HG02610 (cell line): ENCODE measurements around the gene FER1L5.
"Not testable (repeated sequence)": the region's sequence is repeated elsewhere in the genome, so short reads cannot be mapped to it uniquely, and the experiment has no call there.

Experiments used
- ATAC-seq: cut with Tn5 transposase; IDR thresholded peaks from one replicate; pipeline ENCODE4 v1.9.1; 2021; ENCODE audit warnings: mild to moderate bottlenecking, moderate library complexity; ENCODE audit not compliant: unreplicated experiment

The FER1L5 gene

DNA sequence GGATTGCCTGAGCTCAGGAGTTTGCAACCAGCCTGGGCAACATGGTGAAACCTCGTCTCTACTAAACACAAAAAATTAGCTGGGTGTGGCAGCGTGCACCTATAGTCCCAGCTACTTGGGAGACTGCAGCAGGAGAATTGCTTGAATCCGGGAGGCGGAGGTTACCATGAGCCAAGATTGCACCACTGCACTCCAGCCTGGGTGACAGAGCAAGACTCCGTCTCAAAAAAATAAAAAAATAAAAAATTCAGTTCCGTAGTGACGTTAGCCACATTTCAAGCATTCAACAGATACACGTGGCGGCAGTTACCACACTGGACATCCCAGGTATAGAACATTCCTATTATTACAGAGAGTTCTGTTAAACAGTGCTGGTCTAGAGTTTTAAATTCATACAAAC is 8.9 kb upstream of the FER1L5 start:
- ATAC-seq = no peak

DNA sequence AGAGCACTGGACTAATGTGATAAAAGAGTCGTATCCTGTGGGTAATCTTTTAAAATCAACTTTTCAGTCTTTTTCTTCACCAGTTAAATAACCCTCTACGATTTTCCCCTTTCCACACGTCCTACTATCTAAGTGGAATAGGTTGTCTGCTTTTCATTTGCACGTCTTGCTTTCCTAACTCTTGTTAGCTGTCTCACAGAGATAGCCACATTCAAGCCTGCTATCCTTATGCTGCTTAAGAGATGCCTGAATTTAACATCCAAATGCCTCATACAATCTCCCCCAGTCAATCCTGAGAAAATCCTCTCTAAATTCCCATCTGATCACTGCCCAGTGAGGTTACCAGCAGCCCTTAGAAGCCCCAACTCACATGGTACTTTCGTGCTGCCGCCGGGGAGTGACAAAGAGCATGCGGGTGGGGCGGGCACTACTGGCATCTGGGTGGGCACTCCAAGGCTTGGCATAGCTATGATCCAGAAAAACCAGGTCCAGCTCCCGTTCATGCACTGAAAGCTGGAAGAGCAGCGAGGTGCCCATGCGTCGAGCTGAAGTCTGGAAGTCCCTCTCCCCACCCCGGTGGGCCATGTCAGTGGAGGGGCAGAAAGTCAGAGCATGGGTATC is 5.9 kb upstream of the FER1L5 start:
- no peak for ATAC-seq

DNA sequence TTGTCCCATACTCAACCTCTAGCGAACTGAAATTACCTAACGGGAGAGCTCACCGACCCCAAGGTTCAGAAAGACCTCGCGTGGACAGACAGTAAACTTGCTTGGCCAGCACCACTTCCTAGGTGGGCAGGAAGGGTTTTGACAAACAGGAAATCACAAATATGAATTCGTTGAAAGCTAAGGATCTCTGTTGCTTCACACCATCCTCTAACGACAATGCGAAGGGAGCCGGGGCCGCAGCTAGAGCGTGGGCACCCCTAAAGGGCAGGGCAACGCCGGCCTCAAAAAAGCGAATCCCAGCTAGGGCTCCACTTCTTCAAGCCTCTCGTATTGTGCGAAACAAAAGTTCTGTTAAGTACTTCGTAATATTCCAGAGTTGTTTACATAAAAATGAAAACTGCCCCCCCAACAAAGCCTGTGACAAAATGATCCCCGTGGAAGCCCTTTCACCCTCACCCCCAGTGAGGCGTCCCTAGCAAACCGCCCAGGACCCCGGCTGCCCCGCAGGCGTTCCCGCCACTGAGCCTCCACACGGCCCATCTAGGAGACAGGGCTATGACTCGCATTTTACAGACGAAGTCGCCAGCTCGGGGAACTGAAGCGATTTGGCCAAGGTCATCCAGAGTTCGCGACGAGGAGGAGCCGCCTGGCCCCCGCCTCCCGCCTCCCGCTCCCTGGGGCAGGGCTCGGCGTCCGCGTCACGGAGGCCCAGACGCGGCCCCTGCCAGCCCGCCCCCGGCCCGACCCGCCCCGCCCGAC is 5.0 kb upstream of the FER1L5 start:
- peak; percentile 80 for ATAC-seq

DNA sequence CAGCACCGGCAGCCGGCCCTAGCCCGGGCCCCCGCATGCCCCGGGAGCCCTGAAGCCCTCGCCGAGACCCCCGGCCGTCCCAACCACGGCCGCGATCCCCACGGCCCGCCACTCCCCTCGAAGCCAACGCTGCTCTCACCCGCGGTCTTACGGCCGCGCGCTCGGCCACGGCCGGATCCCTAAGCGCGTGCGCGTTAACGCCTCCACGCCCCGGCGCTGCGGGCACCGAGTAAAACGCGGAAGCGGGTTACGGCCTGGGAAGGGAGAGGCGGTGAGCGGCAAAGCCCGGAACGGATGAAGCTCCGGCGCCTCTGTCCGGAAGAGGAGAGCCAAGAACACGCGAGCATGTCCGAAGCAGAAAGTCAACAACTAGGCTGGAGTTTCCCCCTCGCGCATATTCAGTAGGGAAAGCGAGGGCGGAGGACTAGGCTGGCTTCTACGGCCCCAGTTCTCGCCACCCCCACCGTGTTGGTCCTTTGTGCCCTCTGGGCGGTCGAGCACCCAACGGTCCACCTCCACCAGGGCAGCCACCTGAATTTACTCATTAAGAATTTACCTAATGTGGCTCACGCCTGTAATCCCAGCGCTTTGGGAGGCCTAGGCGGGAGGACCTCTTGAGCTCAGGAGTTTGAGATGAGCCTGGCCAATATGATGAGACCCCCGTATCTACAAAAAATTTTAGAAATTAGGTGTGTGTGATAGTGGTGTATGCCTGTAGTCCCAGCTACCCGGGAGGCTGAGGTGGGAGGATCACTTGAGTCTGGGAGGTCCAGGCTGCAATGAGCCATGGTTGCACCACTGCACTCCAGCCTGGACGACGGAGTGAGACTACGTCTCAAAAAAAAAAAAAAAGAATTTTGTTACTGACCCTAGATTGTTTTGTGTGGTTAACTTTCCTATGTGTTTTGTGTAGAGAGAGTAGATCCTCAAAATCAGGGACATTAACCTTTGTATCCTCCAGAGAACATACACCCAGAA is 4.1 kb upstream of the FER1L5 start, which contains the start of gene KANSL3:
TSS of gene KANSL3 (minus strand) at position 169 of the 978 bp plus-strand sequence. CDS start 1,177 bp downstream, outside the sequence.
- peak; percentile 72 for ATAC-seq

DNA sequence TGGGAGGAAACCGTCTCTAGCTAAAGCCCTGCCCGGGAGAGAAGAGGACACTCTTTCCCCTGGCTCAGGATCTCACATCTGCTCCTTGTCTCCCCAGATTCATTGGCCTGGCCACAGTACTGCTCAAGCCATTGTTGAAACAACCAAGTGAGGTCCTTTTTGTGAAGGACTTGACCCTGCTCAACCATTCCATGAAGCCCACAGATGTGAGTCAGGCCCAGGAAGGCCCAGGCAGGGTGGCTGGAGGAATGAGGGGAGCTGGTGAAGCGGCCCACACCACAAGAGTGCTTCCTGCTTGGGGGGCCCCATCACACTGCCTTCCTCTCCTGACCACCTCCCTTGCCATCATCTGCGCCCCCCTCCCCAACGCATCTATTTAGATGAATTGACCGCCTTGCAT is 5.1 kb downstream of the FER1L5 start:
- ATAC-seq = no peak

DNA sequence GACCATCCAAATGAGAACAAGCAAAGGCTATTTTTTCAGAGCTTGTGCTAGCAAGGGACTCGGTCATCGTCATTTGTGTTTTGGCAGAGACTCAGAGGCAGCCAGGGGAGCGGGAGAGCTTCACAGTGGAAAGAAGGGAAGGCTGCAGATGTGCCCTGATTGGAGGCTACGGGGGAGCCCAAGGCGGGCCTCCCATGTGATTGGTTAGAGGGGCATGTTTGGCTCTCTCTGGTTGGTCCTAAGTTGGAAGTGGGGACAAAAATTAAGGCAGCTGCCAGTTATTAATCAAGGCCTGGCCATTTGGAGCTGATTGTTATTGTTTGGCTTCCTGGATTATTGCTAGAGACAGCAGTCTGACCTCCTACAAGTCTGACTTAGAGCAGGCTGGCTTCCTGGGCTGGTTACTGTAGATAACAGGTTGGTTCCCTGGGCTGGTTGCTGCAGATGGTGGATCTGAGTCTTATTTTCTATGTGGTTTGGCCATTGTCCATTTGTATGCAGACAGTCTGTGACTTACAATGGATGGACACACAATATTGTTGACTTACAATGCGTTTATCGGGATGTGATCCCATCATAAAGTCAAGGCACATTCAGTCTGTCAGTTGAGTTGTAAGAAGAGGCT is 5.9 kb downstream of the FER1L5 start:
- no peak for ATAC-seq

DNA sequence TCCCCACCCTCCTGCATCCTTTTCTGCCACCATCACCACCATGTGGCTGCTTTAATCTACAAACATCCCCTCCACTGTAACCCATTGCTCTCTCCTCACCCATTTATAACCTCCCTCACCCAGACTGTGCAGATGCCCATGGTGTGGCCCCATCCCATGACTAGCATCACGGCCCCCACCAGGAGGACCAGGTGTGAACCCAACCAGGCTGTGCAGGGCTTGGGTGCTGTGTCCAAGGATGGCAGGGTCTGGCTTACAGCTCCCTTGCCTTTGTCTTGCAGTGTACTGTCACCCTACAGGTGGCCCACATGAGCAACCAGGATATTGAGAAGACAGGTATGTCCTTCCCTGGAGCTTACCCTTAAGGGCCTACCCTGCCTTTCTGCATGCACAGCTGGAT is 6.8 kb downstream of the FER1L5 start:
- ATAC-seq = no peak

DNA sequence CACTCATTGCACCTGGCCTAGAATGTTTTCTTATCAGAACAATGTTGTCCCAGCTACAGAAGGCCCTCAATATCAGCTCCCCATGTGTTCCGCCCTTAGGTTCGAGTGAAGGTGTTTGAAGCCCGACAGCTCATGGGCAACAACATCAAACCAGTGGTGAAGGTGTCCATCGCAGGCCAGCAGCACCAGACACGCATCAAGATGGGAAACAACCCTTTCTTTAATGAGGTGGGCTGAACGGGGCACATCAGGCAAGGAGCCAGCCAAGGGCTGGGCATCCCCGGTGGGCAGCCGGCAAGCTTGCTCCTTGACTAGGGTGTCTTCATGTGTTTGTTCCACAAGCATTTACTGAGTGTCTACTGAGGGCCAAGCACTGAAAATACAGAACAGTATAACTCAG is 9.2 kb downstream of the FER1L5 start:
- ATAC-seq = no peak

DNA sequence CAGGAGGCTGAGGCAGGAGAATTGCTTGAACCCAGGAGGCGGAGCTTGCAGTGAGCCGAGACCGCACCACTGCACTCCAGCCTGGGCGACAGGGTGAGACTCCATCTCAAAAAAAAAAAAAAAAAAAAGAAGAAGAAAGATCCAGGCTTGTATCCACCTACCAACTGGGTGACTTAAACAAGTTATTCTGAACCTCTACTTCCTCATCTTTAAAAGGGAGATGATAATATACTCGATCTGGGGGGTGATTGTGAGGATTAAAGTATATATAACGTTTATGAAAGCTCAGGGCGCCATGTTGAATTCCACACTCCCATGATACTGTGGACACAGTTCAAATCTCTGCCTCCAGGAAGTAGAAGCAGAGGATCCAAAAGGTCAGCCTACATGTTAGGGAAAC is 12.2 kb downstream of the FER1L5 start:
- not testable (repeated sequence) for ATAC-seq

DNA sequence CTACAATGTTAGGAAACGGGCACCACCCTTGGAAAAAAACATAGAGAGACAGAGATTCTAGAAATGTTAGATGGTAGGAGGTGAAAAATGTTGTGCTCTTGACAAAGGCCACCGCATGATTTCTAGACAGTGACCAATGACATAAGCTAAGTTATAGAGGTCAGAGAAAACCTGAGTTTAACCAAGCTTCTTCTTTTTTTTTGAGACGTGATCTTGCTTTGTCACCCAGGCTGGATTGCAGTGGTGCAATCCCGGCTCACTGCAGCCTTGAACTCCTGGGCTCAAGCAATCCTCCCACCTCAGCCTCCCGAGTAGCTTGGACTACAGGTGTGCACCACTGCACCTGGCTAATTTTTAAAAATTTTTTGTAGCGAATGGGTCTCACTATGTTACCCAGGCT is 13.0 kb downstream of the FER1L5 start:
- ATAC-seq = no peak

DNA sequence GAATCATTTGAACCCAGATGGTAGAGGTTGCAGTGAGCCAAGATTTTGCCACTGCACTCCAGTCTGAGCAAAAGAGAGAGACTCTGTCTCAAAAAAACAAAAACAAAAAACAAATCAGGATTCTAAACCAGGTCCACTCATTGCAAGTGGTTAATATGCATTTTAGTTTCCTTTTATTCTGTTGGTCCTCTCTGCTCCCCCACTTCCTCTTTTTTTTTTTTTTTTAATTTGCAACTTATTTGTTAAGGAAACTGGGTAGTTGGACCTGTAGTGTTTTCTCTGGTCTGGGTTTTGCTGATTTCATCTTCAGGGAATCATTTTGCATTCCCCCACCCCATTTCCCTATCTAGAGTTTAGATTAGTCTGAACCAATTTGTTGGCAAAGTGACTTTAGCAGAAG is 14.0 kb downstream of the FER1L5 start:
- ATAC-seq = no peak

DNA sequence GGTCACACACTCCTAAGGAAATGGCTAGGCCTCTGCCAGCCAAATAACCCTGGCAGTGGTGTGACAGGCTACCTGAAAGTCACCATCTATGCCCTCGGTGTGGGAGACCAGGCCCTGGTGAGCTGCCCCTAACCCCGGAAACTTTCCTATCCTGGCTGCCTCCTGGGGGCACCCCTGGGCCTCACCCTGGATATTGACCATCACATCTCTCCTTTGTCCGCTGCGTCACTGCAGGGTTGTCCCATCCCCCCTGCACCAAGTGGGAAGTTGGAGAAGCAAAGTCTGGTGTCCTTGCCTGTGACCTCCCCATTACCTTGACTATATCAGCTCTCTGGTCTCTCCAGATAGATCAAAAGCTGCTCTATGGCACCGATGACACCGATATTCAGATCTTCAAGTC is 18.8 kb downstream of the FER1L5 start:
- no peak for ATAC-seq

DNA sequence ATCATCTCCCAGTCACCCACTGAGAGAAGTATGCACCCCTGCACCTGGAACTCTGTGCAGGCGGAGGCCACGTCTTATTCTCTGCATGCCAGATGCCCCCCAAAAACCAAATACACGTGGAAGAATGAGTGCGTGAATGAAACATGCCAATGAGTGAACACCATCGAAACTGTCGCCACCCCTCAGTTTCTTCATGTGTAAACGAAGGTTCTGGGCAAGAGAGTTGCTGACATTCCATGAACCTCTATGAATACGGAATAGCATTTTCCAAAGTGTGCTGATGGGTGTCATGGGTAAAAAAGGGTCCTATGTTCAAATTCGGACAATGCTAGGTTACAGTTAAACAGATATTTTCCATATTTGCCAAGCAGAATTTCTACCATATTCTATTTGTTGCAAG is 19.8 kb downstream of the FER1L5 start:
- no peak for ATAC-seq

DNA sequence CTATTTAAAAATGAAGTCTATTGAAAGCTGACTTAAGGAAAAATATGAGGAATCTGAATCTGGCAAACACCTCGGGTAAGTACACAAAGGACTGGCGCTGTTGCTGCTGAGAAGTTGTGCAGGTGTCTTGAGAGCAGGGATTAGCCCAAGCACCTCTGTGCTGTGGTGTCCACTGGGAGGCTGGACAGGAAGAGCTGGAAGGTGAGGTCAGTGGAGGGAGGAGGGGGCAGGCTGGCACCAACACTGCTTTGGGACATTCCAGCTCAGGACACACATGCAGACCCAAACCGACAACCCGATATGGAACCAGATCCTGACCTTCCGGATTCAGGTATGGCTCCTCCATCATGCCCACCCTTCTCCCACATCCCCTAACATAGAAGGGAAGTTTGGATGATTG is 20.6 kb downstream of the FER1L5 start:
- ATAC-seq = no peak

DNA sequence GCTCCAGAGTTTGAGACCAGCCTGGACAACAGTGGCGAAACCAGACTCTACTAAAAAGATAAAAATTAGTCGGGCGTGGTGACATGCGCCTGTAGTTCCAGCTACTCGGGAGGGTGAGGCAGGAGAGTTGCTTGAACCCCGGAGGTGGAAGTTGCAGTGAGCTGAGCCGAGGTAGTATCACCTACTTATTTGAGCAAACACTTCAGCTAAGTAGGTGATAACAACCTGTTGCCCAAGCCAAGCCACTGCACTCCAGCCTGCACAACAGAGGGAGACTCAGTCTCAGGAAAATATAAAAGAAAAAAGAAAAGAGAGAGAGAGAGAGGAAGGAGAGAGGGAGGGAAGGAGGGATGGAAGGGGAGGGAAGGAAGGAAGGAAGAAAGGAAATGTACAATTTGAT is 21.3 kb downstream of the FER1L5 start:
- no peak for ATAC-seq

DNA sequence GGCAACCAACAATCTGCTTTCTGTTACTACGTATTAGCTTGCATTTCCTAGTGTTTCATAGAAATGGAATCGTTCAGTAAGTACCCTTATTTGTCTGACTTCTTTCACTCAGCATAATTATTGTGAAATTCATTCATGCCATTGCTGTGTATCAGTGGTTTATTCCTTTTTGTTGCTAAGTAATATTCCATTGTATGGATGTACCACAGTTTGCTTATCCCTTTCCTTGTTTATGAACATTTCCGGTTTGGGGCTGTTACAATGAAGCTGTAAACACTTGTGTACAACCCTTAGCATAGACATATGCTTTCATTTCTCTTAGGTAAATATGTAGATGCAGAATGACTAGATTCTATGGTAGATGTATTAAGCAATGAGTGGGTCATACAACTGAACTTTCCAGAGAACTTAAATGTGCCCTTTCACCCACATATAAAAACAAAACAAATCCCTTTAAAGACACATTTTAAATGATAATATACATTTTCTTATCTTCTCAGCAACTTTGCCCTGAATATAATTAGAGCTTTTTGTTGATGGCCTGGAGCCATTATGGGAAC is 21.9 kb downstream of the FER1L5 start:
- no peak for ATAC-seq

DNA sequence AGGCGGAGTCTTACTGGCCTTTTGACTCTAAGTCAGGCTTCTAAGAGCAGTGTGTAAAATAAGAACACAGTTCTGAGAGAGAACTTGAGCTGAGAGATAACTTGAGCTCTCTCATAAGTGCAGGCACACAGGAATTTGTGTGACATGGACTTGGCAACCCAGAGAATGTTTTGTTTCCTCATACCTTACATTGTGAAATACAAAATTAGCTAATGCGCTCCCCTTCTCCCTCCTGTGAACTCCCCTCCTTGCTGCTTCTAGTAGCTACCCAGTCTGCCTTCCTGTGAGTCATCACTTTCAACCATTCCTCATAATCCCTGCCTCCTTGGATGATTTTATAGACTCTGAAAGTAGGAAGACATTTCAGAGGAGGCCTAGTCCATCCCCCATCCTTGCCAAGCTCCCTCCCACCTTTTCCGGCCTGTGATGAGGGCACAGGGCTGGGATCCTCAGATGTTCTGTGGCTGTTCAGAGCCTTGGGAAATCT is 22.6 kb downstream of the FER1L5 start:
- ATAC-seq = no peak

DNA sequence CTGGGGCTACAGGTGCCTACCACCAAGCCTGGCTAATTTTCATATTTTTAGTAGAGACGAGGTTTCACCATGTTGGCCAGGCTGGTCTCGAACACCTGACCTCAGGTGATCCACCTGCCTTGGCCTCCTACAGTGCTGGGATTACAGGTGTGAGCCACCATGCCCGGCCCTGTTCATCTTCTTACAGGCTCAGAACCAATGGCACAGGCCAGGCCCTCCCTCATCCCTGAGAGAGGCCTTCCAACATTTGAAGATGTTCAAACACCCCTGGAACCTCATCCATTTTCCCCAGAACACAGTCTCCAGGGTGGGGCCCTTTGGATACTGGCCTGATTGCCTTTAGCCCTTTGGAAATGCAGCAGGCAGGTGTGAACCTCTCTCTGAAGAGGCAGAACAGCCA is 23.2 kb downstream of the FER1L5 start:
- not testable (repeated sequence) for ATAC-seq

DNA sequence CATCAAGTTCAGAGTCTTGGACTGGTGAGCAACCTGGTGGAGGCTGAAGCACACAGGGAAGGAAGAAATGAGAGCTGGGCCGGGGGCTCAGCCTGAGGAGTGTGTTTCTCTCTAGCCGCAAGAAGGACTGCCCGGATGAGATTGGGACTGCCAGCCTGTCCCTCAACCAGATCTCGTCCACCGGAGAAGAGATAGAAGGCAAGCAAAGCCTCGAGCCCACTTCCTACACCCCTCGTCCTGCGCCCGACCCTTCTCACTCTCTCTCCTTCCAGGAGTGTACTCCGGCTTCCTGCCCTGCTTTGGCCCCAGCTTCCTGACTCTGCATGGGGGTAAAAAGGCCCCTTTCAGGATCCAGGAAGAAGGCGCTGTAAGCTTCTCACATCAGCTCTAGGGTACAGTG is 26.2 kb downstream of the FER1L5 start:
- no peak for ATAC-seq

DNA sequence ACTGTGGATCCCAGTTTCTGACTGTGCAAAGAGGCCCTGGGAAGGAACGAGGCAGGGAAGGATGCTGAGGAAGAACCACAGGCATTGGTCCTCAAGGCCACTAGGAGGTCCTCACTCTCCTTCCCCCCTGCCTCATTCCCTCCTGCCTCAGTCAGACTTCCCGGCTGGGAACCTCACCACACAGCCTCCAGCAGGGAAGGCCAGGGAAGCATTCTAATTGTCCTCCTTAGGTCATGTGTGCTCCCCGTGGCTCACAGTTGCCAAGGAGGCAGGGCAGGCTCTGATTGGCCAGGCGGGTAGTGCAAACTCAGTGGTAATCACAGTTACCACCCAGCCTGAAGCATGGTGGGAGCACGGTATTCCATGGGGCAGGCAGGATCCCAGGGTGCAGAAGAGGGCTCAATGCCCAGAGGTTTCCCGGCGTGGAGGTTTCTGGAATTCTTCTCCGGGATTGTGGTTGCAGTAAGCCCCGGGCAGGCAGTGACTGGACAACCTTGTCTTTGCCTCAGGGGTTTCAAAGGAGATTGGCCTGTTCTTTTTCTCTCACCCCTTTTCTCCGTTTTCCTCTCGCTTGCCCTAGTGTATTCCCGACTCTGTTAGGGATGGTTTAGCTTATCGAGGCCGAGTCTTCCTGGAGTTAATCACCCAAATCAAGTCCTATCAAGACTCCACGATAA is 27.1 kb downstream of the FER1L5 start:
- ATAC-seq = no peak
